ENCODE data around the gene BROX. TPM values are rescaled to one million over a fixed set of nuclear protein-coding genes. Genes with fewer than 3 reads are reported as not detected.

BROX gene
- total RNA-seq, 1 experiment from 2014 or later = 44.9 TPM

DNA sequence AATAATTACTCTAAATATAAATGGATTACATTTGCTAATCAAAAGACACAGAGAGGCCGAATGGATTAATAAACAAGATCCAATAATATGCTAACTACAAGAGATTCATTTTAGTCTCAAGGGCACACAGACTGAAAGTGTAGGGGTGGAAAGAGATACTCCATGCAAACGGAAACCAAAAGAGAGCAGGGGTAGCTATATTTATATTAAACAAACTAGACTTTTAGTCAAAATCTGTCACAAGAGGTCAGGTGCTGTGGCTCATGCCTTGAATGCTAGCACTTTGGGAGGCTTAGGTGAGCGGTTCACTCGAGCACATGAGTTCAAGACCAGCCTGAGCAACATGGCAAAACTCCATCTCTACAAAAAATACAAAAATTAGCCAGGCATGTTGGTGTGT lies 68.9 kb downstream of the BROX start:
- no peak for TF ChIP-seq CBX3 (IDR thresholded peaks at IDR 0.05; ENCODE audit: low read depth)
- no peak for TF ChIP-seq EGR1 (IDR thresholded peaks at IDR 0.05; ENCODE audit: low read depth)
- TF ChIP-seq EZH2phosphoT487 (IDR thresholded peaks at IDR 0.05; ENCODE audit: borderline replicate concordance) = no peak
- no peak for TF ChIP-seq ZNF274 (IDR thresholded peaks at IDR 0.05; ENCODE audit: low read depth, low read length)
- no peak for TF ChIP-seq JUND (IDR thresholded peaks at IDR 0.05)
- no peak for TF ChIP-seq SRF (IDR thresholded peaks at IDR 0.05; ENCODE audit: low read depth)
- no peak for TF ChIP-seq YY1 (IDR thresholded peaks at IDR 0.05; ENCODE audit: extremely low read depth, insufficient replicate concordance, low read depth, low read length)
- TF ChIP-seq ELF1 (IDR thresholded peaks at IDR 0.05; ENCODE audit: borderline replicate concordance, low read depth) = no peak
- no peak for TF ChIP-seq POLR2AphosphoS5 (IDR thresholded peaks at IDR 0.05; ENCODE audit: low read depth, low read length)
- TF ChIP-seq, protein P1, sequence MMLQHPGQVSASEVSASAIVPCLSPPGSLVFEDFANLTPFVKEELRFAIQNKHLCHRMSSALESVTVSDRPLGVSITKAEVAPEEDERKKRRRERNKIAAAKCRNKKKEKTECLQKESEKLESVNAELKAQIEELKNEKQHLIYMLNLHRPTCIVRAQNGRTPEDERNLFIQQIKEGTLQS (IDR thresholded peaks at IDR 0.05) = no peak
- TF ChIP-seq RAD21 (IDR thresholded peaks at IDR 0.05; ENCODE audit: low read depth) = no peak
- TF ChIP-seq CTCF (IDR thresholded peaks at IDR 0.05 in 2 of 3, conservative IDR thresholded peaks at IDR 0.05 in 1 of 3; ENCODE audit: borderline replicate concordance in 1 of 3, insufficient read depth in 1 of 3, low read depth in 2 of 3, low read length in 2 of 3) = no peak
- TF ChIP-seq MAX (IDR thresholded peaks at IDR 0.05) = no peak
- TF ChIP-seq POLR2A (IDR thresholded peaks at IDR 0.05; ENCODE audit: borderline replicate concordance, extremely low read depth, insufficient read depth, insufficient read length) = no peak
- ATAC-seq = no peak
- Histone ChIP-seq H3K9ac (ENCODE audit: low read length) (no peak overlapping the region), H3K27me3 (ENCODE audit: insufficient read depth, low read length) (0 out of 2 replicates have a peak, but pooled peaks cover 3% of the 10 kb centered on the region), H3K27ac (ENCODE audit: low read depth, low read length) (no peak overlapping the region), H3K36me3 (ENCODE audit: control insufficient read depth in 1 of 2, insufficient read depth in 2 of 2, low read length in 2 of 2) (no peaks in the 10 kb centered on the region), H3K4me1 (ENCODE audit: control insufficient read depth in 1 of 2, insufficient read depth in 2 of 2, low read length in 2 of 2) (no peaks in the 10 kb centered on the region; a peak in 1 of 4 replicates), H3K9me2 (ENCODE audit: insufficient read depth) (no peaks in the 10 kb centered on the region; the same call in 1 of the 2 replicates), H2AFZ (ENCODE audit: low read depth, low read length, poor library complexity, severe bottlenecking) (no peak overlapping the region), H3K79me2 (ENCODE audit: insufficient read depth, low read length) (no peaks in the 10 kb centered on the region), H3K4me2 (ENCODE audit: low read length) (no peak overlapping the region), H3K9me3 (ENCODE audit: control insufficient read depth in 1 of 2, insufficient read depth in 1 of 2, low read depth in 1 of 2, low read length in 2 of 2) (no peaks in the 10 kb centered on the region), H4K20me1 (ENCODE audit: insufficient read depth) (no peaks in the 10 kb centered on the region), H3K4me3 (replicated peaks in 1 of 2; ENCODE audit: low read depth in 1 of 2, low read length in 2 of 2) (no peak overlapping the region)
- ChIA-PET POLR2A (no interaction called here), CTCF (no interaction called here), RAD21 (ENCODE audit: low non-redundant PET in 1 of 2, low total read pairs in 2 of 2, uncharacterized antibody in 2 of 2, unreplicated experiment in 2 of 2) (no interaction called here)
- BruUV-seq (replicated peaks) = no TSS peak
- DNase-seq (ENCODE audit: low read depth, low spot score) = no peak
- intact Hi-C loops (cut with micrococcal nuclease) = no loop called here

All from HCT116 (cell line).